GM23338 (cell line): ENCODE measurements around the gene IGF2BP1. TPM values are rescaled to one million over a fixed set of nuclear protein-coding genes. Genes with fewer than 3 reads are reported as not detected.

Source experiments
- ATAC-seq: fragments of 200-7000 bp; cut with Tn5 transposase; 3 replicates; pipeline ENCODE4 v1.9.1; 2020
- DNase-seq: peaks from one replicate; pipeline ENCODE4 v3.0.0-alpha.2; 2015; ENCODE audit warnings: low spot score
- H2AFZ ChIP-seq: fragments of 200-600 bp; sonication (generic); 2 replicates; pipeline ENCODE4 v1.8.0; 2016; ENCODE audit warnings: antibody characterized with exemption, mild to moderate bottlenecking, moderate library complexity
- H3F3A ChIP-seq: fragments of 200-600 bp; sonication (generic); replicated peaks from 2 replicates; pipeline ENCODE4 v1.8.0; 2017; ENCODE audit warnings: antibody characterized with exemption, mixed run types, low read depth
- H3K27ac ChIP-seq: fragments of 200-600 bp; sonication (generic); 2 replicates; pipeline ENCODE4 v1.6.1; 2016; ENCODE audit warnings: low read depth
- H3K27me3 ChIP-seq: fragments of 200-600 bp; sonication (generic); 2 replicates; pipeline ENCODE4 v1.8.0; 2016; ENCODE audit warnings: mild to moderate bottlenecking, mixed run types, moderate library complexity; ENCODE audit not compliant: insufficient read depth
- H3K36me3 ChIP-seq: fragments of 200-600 bp; sonication (generic); 2 replicates; pipeline ENCODE4 v1.8.0; 2016; ENCODE audit warnings: mild to moderate bottlenecking; ENCODE audit not compliant: insufficient read depth
- H3K4me1 ChIP-seq: fragments of 200-600 bp; sonication (generic); 2 replicates; pipeline ENCODE4 v1.8.0; 2016; ENCODE audit warnings: mild to moderate bottlenecking, moderate library complexity; ENCODE audit not compliant: insufficient read depth
- H3K4me2 ChIP-seq: fragments of 200-600 bp; sonication (generic); 2 replicates; pipeline ENCODE4 v1.7.1; 2017; ENCODE audit warnings: mixed run types
- H3K4me3 ChIP-seq: fragments of 200-600 bp; sonication (generic); 2 replicates; pipeline ENCODE4 v1.6.1; 2016; ENCODE audit warnings: mixed run types
- H3K79me2 ChIP-seq: fragments of 200-600 bp; sonication (generic); replicated peaks from 2 replicates; pipeline ENCODE4 v1.8.0; 2017; ENCODE audit warnings: mild to moderate bottlenecking; ENCODE audit not compliant: insufficient read depth
- H3K9me2 ChIP-seq: fragments of 200-600 bp; sonication (generic); 2 replicates; pipeline ENCODE4 v1.8.0; 2017; ENCODE audit not compliant: insufficient read depth
- H4K20me1 ChIP-seq: fragments of 200-600 bp; sonication (generic); replicated peaks from 2 replicates; pipeline ENCODE4 v1.8.0; 2017; ENCODE audit warnings: mild to moderate bottlenecking; ENCODE audit not compliant: insufficient read depth
- H3K27ac Mint-ChIP-seq: 2 replicates; pipeline ENCODE4 v1.8.0; 2020; ENCODE audit warnings: inconsistent platforms, mild to moderate bottlenecking, moderate library complexity, mixed read lengths
- H3K27me3 Mint-ChIP-seq: 3 replicates; pipeline ENCODE4 v1.8.0; 2022; ENCODE audit warnings: low read depth, mild to moderate bottlenecking, moderate library complexity, mixed read lengths, inconsistent platforms; ENCODE audit not compliant: insufficient read depth, poor library complexity
- H3K36me3 Mint-ChIP-seq: 3 replicates; pipeline ENCODE4 v1.8.0; 2021; ENCODE audit warnings: low read depth, mild to moderate bottlenecking, inconsistent platforms, moderate library complexity, mixed read lengths
- H3K4me1 Mint-ChIP-seq: 3 replicates; pipeline ENCODE4 v1.8.0; 2020; ENCODE audit warnings: mild to moderate bottlenecking, inconsistent platforms, mixed read lengths
- H3K4me3 Mint-ChIP-seq: 3 replicates; pipeline ENCODE4 v1.8.0; 2021; ENCODE audit warnings: moderate library complexity, mild to moderate bottlenecking, inconsistent platforms, mixed read lengths
- H3K9me3 Mint-ChIP-seq: 3 replicates; pipeline ENCODE4 v1.8.0; 2020; ENCODE audit warnings: moderate library complexity, mild to moderate bottlenecking, inconsistent platforms, mixed read lengths
- CREB1 ChIP-seq: fragments of 250-450 bp; sonication (Bioruptor Pico); IDR thresholded peaks from 2 replicates; pipeline ENCODE4 v1.5.0; 2020; ENCODE audit warnings: low read depth, mild to moderate bottlenecking, moderate library complexity
- EZH2 ChIP-seq: fragments of 200-600 bp; sonication (generic); IDR thresholded peaks from one replicate; pipeline ENCODE4 v1.8.0; 2017; ENCODE audit warnings: antibody characterized with exemption, mild to moderate bottlenecking, low read depth; ENCODE audit not compliant: unreplicated experiment
- EZH2phosphoT487 ChIP-seq: fragments of 200-600 bp; sonication (generic); IDR thresholded peaks from one replicate; pipeline ENCODE4 v1.8.1; 2018; ENCODE audit warnings: antibody characterized with exemption; ENCODE audit not compliant: unreplicated experiment
- JUNB ChIP-seq: IDR thresholded peaks from one replicate; pipeline ENCODE4 v1.6.1; 2016; ENCODE audit warnings: antibody characterized with exemption; ENCODE audit not compliant: unreplicated experiment
- NANOG ChIP-seq: IDR thresholded peaks from 2 replicates; pipeline ENCODE4 v1.6.1; 2016; ENCODE audit warnings: antibody characterized with exemption, borderline replicate concordance
- POLR2AphosphoS5 ChIP-seq: IDR thresholded peaks from 2 replicates; pipeline ENCODE4 v1.6.1; 2016; ENCODE audit warnings: antibody characterized with exemption, low read depth
- STAT1 ChIP-seq: IDR thresholded peaks from one replicate; pipeline ENCODE4 v1.6.1; 2016; ENCODE audit warnings: antibody characterized with exemption; ENCODE audit not compliant: unreplicated experiment
- ZNF114 ChIP-seq: fragments of 250-450 bp; sonication (Bioruptor Pico); IDR thresholded peaks from 2 replicates; pipeline ENCODE4 v1.5.0; 2020; ENCODE audit warnings: mild to moderate bottlenecking, moderate library complexity
- ZNF331 ChIP-seq: fragments of 250-450 bp; sonication (Bioruptor Pico); IDR thresholded peaks from 2 replicates; pipeline ENCODE4 v1.5.0; 2020; ENCODE audit warnings: low read depth, mild to moderate bottlenecking, moderate library complexity
- polyA plus RNA-seq: library from polyadenylated mRNA; unstranded; fragments of >200 nt; fragmentation: Nextera tagmentation; extraction: Ambion mirVana; gene quantifications from 2 replicates; pipeline ENCODE4 v1.2.1, GENCODE V29; 2016
- total RNA-seq: library from RNA; depleted of rRNA; stranded (reverse); fragments of >200 nt; shearing (Covaris generic); gene quantifications from 2 replicates; pipeline ENCODE4 v1.2.3, GENCODE V29; 2014
- TF ChIP-seq, protein P1 (sequence below): IDR thresholded peaks from one replicate; pipeline ENCODE4 v1.6.1; 2018; ENCODE audit warnings: antibody characterized with exemption; ENCODE audit not compliant: unreplicated experiment
- TF ChIP-seq, protein P2 (sequence below), 2 experiments: fragments of 200-600 bp in 1 of 2; sonication (generic) in 1 of 2; conservative IDR thresholded peaks; 2 replicates each; pipeline versions ENCODE4 v1.5.1 to v1.6.1; 2016 to 2017; ENCODE audit warnings: antibody characterized with exemption in 2 of 2, low read depth in 2 of 2, mild to moderate bottlenecking in 2 of 2, moderate library complexity in 1 of 2
- TF ChIP-seq, protein P3 (sequence below): fragments of 250-450 bp; sonication (Bioruptor Pico); IDR thresholded peaks from 2 replicates; pipeline ENCODE4 v1.5.0; 2020; ENCODE audit warnings: mild to moderate bottlenecking, moderate library complexity
- TF ChIP-seq, protein P4 (sequence below): IDR thresholded peaks from 2 replicates; pipeline ENCODE4 v1.6.1; 2016; ENCODE audit warnings: antibody characterized with exemption

Gene IGF2BP1
- total and polyA plus RNA-seq, 2 experiments from 2014 or later: 68.6 to 249 TPM

DNA sequence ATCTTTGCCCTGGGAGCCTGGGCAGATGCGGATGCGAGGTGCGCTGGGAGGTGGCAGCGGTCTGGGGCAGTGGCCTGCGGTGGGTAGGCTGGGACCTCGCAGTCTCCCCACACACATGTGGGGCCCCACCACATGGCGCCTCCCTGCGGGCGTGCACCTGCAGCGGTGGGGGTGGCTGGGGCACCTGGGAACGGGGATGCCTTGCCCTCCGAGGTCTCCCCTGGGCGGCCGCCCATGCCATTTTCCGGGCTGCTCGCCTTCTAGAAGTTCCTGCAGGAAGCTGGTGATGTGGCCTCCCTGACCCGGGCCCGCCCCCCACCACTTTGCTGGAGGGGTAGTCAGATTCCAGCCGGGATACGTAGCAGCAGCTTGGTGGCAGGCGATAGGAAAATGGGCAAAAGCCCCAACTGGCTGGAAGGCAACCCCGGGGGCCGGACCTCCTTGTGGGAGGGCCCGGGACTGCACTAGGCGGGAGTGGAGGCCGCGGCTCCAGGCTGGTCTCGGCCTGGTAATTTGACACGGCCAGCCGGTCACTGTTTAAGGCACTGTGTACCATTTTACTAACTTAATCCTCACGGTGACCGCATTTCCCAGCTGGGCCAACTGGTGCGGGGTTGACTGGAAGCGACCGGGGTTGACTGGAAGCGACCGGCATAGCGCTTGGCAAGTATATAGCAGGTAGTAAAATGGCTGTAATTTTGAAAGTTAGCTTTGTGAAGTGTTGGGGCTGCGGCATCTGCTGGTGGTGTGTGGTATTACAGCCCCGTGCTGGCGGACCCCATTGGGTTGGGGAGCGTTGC lies 38.5 kb downstream of the IGF2BP1 start:
- Histone ChIP-seq H3K9me2 (no peaks in the 10 kb centered on the region), H3K79me2 (peaks cover 54% of the 10 kb centered on the region), H3F3A (peaks cover 68% of the 10 kb centered on the region), H4K20me1 (peaks cover 44% of the 10 kb centered on the region), H3K27ac (peak overlapping the region; percentile 76), H3K4me1 (peaks cover 26% of the 10 kb centered on the region), H3K36me3 (peaks cover 52% of the 10 kb centered on the region), H3K4me2 (peak overlapping the region; percentile 51; the same call in 1 of the 2 replicates), H3K27me3 (no peaks in the 10 kb centered on the region), H3K4me3 (no peak overlapping the region; the same call in 1 of the 2 replicates), H2AFZ (no peak overlapping the region)
- DNase-seq (peak; percentile 92), ATAC-seq (peak; percentile 82)
- Mint-ChIP-seq H3K27ac (peak overlapping the region; percentile 87), H3K4me1 (peaks cover 27% of the 10 kb centered on the region), H3K27me3 (peaks cover 17% of the 10 kb centered on the region), H3K9me3 (no peaks in the 10 kb centered on the region), H3K4me3 (peak overlapping the region; percentile 32; the same call in 1 of the 3 replicates), H3K36me3 (peaks cover 88% of the 10 kb centered on the region)
- TF ChIP-seq ZNF331 (CRISPR knock-in tag) (no peak), NANOG (no peak), CREB1 (0 out of 2 replicates have a peak, but pooled peaks have one; percentile 17), EZH2 (no peak), STAT1 (no peak), EZH2phosphoT487 (no peak), ZNF114 (CRISPR knock-in tag) (no peak), POLR2AphosphoS5 (peak; percentile 36), JUNB (peak; percentile 28)
- TF ChIP-seq, protein P1, sequence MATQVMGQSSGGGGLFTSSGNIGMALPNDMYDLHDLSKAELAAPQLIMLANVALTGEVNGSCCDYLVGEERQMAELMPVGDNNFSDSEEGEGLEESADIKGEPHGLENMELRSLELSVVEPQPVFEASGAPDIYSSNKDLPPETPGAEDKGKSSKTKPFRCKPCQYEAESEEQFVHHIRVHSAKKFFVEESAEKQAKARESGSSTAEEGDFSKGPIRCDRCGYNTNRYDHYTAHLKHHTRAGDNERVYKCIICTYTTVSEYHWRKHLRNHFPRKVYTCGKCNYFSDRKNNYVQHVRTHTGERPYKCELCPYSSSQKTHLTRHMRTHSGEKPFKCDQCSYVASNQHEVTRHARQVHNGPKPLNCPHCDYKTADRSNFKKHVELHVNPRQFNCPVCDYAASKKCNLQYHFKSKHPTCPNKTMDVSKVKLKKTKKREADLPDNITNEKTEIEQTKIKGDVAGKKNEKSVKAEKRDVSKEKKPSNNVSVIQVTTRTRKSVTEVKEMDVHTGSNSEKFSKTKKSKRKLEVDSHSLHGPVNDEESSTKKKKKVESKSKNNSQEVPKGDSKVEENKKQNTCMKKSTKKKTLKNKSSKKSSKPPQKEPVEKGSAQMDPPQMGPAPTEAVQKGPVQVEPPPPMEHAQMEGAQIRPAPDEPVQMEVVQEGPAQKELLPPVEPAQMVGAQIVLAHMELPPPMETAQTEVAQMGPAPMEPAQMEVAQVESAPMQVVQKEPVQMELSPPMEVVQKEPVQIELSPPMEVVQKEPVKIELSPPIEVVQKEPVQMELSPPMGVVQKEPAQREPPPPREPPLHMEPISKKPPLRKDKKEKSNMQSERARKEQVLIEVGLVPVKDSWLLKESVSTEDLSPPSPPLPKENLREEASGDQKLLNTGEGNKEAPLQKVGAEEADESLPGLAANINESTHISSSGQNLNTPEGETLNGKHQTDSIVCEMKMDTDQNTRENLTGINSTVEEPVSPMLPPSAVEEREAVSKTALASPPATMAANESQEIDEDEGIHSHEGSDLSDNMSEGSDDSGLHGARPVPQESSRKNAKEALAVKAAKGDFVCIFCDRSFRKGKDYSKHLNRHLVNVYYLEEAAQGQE: no peak
- TF ChIP-seq, protein P2, sequence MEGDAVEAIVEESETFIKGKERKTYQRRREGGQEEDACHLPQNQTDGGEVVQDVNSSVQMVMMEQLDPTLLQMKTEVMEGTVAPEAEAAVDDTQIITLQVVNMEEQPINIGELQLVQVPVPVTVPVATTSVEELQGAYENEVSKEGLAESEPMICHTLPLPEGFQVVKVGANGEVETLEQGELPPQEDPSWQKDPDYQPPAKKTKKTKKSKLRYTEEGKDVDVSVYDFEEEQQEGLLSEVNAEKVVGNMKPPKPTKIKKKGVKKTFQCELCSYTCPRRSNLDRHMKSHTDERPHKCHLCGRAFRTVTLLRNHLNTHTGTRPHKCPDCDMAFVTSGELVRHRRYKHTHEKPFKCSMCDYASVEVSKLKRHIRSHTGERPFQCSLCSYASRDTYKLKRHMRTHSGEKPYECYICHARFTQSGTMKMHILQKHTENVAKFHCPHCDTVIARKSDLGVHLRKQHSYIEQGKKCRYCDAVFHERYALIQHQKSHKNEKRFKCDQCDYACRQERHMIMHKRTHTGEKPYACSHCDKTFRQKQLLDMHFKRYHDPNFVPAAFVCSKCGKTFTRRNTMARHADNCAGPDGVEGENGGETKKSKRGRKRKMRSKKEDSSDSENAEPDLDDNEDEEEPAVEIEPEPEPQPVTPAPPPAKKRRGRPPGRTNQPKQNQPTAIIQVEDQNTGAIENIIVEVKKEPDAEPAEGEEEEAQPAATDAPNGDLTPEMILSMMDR (conservative IDR thresholded peaks at IDR 0.05; ENCODE audit: low read depth in 2 of 2): peak; percentile 81 to 90
- TF ChIP-seq, protein P3, sequence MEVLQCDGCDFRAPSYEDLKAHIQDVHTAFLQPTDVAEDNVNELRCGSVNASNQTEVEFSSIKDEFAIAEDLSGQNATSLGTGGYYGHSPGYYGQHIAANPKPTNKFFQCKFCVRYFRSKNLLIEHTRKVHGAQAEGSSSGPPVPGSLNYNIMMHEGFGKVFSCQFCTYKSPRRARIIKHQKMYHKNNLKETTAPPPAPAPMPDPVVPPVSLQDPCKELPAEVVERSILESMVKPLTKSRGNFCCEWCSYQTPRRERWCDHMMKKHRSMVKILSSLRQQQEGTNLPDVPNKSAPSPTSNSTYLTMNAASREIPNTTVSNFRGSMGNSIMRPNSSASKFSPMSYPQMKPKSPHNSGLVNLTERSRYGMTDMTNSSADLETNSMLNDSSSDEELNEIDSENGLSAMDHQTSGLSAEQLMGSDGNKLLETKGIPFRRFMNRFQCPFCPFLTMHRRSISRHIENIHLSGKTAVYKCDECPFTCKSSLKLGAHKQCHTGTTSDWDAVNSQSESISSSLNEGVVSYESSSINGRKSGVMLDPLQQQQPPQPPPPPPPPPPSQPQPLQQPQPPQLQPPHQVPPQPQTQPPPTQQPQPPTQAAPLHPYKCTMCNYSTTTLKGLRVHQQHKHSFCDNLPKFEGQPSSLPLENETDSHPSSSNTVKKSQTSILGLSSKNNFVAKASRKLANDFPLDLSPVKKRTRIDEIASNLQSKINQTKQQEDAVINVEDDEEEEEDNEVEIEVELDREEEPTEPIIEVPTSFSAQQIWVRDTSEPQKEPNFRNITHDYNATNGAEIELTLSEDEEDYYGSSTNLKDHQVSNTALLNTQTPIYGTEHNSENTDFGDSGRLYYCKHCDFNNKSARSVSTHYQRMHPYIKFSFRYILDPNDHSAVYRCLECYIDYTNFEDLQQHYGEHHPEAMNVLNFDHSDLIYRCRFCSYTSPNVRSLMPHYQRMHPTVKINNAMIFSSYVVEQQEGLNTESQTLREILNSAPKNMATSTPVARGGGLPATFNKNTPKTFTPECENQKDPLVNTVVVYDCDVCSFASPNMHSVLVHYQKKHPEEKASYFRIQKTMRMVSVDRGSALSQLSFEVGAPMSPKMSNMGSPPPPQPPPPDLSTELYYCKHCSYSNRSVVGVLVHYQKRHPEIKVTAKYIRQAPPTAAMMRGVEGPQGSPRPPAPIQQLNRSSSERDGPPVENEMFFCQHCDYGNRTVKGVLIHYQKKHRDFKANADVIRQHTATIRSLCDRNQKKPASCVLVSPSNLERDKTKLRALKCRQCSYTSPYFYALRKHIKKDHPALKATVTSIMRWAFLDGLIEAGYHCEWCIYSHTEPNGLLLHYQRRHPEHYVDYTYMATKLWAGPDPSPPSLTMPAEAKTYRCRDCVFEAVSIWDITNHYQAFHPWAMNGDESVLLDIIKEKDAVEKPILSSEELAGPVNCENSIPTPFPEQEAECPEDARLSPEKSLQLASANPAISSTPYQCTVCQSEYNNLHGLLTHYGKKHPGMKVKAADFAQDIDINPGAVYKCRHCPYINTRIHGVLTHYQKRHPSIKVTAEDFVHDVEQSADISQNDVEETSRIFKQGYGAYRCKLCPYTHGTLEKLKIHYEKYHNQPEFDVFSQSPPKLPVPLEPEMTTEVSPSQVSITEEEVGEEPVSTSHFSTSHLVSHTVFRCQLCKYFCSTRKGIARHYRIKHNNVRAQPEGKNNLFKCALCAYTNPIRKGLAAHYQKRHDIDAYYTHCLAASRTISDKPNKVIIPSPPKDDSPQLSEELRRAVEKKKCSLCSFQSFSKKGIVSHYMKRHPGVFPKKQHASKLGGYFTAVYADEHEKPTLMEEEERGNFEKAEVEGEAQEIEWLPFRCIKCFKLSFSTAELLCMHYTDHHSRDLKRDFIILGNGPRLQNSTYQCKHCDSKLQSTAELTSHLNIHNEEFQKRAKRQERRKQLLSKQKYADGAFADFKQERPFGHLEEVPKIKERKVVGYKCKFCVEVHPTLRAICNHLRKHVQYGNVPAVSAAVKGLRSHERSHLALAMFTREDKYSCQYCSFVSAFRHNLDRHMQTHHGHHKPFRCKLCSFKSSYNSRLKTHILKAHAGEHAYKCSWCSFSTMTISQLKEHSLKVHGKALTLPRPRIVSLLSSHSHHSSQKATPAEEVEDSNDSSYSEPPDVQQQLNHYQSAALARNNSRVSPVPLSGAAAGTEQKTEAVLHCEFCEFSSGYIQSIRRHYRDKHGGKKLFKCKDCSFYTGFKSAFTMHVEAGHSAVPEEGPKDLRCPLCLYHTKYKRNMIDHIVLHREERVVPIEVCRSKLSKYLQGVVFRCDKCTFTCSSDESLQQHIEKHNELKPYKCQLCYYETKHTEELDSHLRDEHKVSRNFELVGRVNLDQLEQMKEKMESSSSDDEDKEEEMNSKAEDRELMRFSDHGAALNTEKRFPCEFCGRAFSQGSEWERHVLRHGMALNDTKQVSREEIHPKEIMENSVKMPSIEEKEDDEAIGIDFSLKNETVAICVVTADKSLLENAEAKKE (CRISPR knock-in tag): no peak
- TF ChIP-seq, protein P4, sequence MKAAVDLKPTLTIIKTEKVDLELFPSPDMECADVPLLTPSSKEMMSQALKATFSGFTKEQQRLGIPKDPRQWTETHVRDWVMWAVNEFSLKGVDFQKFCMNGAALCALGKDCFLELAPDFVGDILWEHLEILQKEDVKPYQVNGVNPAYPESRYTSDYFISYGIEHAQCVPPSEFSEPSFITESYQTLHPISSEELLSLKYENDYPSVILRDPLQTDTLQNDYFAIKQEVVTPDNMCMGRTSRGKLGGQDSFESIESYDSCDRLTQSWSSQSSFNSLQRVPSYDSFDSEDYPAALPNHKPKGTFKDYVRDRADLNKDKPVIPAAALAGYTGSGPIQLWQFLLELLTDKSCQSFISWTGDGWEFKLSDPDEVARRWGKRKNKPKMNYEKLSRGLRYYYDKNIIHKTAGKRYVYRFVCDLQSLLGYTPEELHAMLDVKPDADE: no peak
